ENCODE results near the gene TM4SF5.
A peak's percentile ranks its signal among the peaks of the same experiment; 100 is the strongest.
"Not testable (repeated sequence)": the region's sequence is repeated elsewhere in the genome, so short reads cannot be mapped to it uniquely, and the experiment has no call there.

TM4SF5 gene

GRCh38 chr17:4823373-4824089, 51.8 kb downstream of the TM4SF5 start:
- Histone ChIP-seq H3K27me3 (ENCODE audit: low read length) (no peaks in the 10 kb centered on the region), H3K9me3 (ENCODE audit: insufficient read depth, low read length) (no peaks in the 10 kb centered on the region), H3K4me3 (ENCODE audit: insufficient read depth, low read length, poor library complexity, severe bottlenecking) (no peak overlapping the region), H3K9me2 (replicated peaks; ENCODE audit: insufficient read depth, low read length) (no peaks in the 10 kb centered on the region), H3K9ac (ENCODE audit: low read length) (no peak overlapping the region), H3K27ac (ENCODE audit: low read depth, low read length) (no peak overlapping the region), H2AFZ (ENCODE audit: low read depth, low read length, severe bottlenecking) (no peak overlapping the region), H3F3A (ENCODE audit: insufficient read depth) (no peaks in the 10 kb centered on the region), H3K36me3 (ENCODE audit: low read length) (no peaks in the 10 kb centered on the region), H4K20me1 (ENCODE audit: low read depth, low read length) (no peaks in the 10 kb centered on the region), H3K4me2 (ENCODE audit: low read depth, low read length, poor library complexity, severe bottlenecking) (no peak overlapping the region), H3K79me2 (ENCODE audit: insufficient read depth, low read length) (no peaks in the 10 kb centered on the region)
- no peak for TF ChIP-seq CTCF (IDR thresholded peaks at IDR 0.05; ENCODE audit: insufficient read depth, low read length, poor library complexity, severe bottlenecking)
- TF ChIP-seq EZH2phosphoT487 (conservative IDR thresholded peaks at IDR 0.05; ENCODE audit: low read length): no peak

GRCh38 chr17:4827399-4827798, 55.7 kb downstream of the TM4SF5 start:
- H2AFZ ChIP-seq (ENCODE audit: low read depth, low read length, severe bottlenecking): no peak overlapping the region
- H3K9ac ChIP-seq (ENCODE audit: low read length): no peak overlapping the region
- no peaks in the 10 kb centered on the region for H3K79me2 ChIP-seq (ENCODE audit: insufficient read depth, low read length)
- H3K9me3 ChIP-seq (ENCODE audit: insufficient read depth, low read length): no peaks in the 10 kb centered on the region
- TF ChIP-seq EZH2phosphoT487 (conservative IDR thresholded peaks at IDR 0.05; ENCODE audit: low read length): no peak
- no peak for TF ChIP-seq CTCF (IDR thresholded peaks at IDR 0.05; ENCODE audit: insufficient read depth, low read length, poor library complexity, severe bottlenecking)
- no peaks in the 10 kb centered on the region for H3K9me2 ChIP-seq (replicated peaks; ENCODE audit: insufficient read depth, low read length)
- H3K27ac ChIP-seq (ENCODE audit: low read depth, low read length): no peak overlapping the region
- no peaks in the 10 kb centered on the region for H3K27me3 ChIP-seq (ENCODE audit: low read length)
- no peak overlapping the region for H3K4me2 ChIP-seq (ENCODE audit: low read depth, low read length, poor library complexity, severe bottlenecking)
- H3F3A ChIP-seq (ENCODE audit: insufficient read depth): no peaks in the 10 kb centered on the region
- H4K20me1 ChIP-seq (ENCODE audit: low read depth, low read length): no peaks in the 10 kb centered on the region
- no peaks in the 10 kb centered on the region for H3K36me3 ChIP-seq (ENCODE audit: low read length)
- H3K4me3 ChIP-seq (ENCODE audit: insufficient read depth, low read length, poor library complexity, severe bottlenecking): no peak overlapping the region

GRCh38 chr17:4832829-4833177, 61.1 kb downstream of the TM4SF5 start:
- not testable (repeated sequence) for H3K27me3 ChIP-seq (ENCODE audit: low read length); H3K9me3 ChIP-seq (ENCODE audit: insufficient read depth, low read length); H3K9me2 ChIP-seq (replicated peaks; ENCODE audit: insufficient read depth, low read length); H3K36me3 ChIP-seq (ENCODE audit: low read length); H4K20me1 ChIP-seq (ENCODE audit: low read depth, low read length); H3F3A ChIP-seq (ENCODE audit: insufficient read depth); H3K27ac ChIP-seq (ENCODE audit: low read depth, low read length)
- peak overlapping the region; percentile 99 for H2AFZ ChIP-seq (ENCODE audit: low read depth, low read length, severe bottlenecking)
- H3K4me3 ChIP-seq (ENCODE audit: insufficient read depth, low read length, poor library complexity, severe bottlenecking): peak overlapping the region; percentile 81
- peaks cover 34% of the 10 kb centered on the region for H3K79me2 ChIP-seq (ENCODE audit: insufficient read depth, low read length)
- peak overlapping the region; percentile 83 for H3K4me2 ChIP-seq (ENCODE audit: low read depth, low read length, poor library complexity, severe bottlenecking)
- peak overlapping the region; percentile 90 for H3K9ac ChIP-seq (ENCODE audit: low read length)
